T-helper 17 cell (primary cell): Measurements from ENCODE around the gene PHGDH. TPM values are rescaled to one million over a fixed set of nuclear protein-coding genes. Genes with fewer than 3 reads are reported as not detected.
"Not testable (repeated sequence)": the region's sequence is repeated elsewhere in the genome, so short reads cannot be mapped to it uniquely, and the experiment has no call there.

ENCODE experiments used
- ATAC-seq: fragments of 150-1000 bp; cut with Tn5 transposase; 2 replicates; pipeline ENCODE4 v1.10.0; 2021; ENCODE audit warnings: mild to moderate bottlenecking, moderate library complexity
- DNase-seq, 3 donors: peaks; one replicate each; pipeline versions ENCODE4 v3.0.0 to v3.0.0-alpha.2; 2020 to 2021
- H3K9me3 ChIP-seq: one replicate; pipeline ENCODE4 v1.7.0; 2013; ENCODE audit warnings: low read length, mild to moderate bottlenecking; ENCODE audit not compliant: control insufficient read depth, poor library complexity, severe bottlenecking
- H3K27ac Mint-ChIP-seq: one replicate; pipeline ENCODE4 v1.8.0; 2022; ENCODE audit warnings: mild to moderate bottlenecking, moderate library complexity, mixed read lengths
- H3K27me3 Mint-ChIP-seq: one replicate; pipeline ENCODE4 v1.8.0; 2022; ENCODE audit warnings: mixed read lengths
- H3K36me3 Mint-ChIP-seq: one replicate; pipeline ENCODE4 v1.8.0; 2022; ENCODE audit warnings: low read depth, mixed read lengths
- H3K4me1 Mint-ChIP-seq: one replicate; pipeline ENCODE4 v1.8.0; 2022; ENCODE audit warnings: mild to moderate bottlenecking, mixed read lengths
- H3K4me3 Mint-ChIP-seq: one replicate; pipeline ENCODE4 v1.8.0; 2022; ENCODE audit warnings: mild to moderate bottlenecking, moderate library complexity, mixed read lengths
- total RNA-seq, 4 donors: library from RNA in 2 of 4; stranded (reverse) in 2 of 4; gene quantifications; one replicate each; pipeline ENCODE4 v1.2.3 and lab custom pipeline; 2022 to 2026

Gene PHGDH
- total RNA-seq, 2 donors from 2014 or later, result 1.2 to 2.5 TPM

- Mint-ChIP-seq H3K27me3 (peaks cover 57% of the 10 kb centered on the region), H3K4me1 (peaks cover 12% of the 10 kb centered on the region), H3K27ac (no peak overlapping the region), H3K4me3 (no peak overlapping the region), H3K36me3 (no peaks in the 10 kb centered on the region)
- no peaks in the 10 kb centered on the region for H3K9me3 ChIP-seq
- no peak for DNase-seq
- ATAC-seq, result no peak
Observed at GRCh38 chr1:119783354-119784185, 71.8 kb downstream of the PHGDH start.

GRCh38 chr1:119784191-119784781, 72.6 kb downstream of the PHGDH start:
- no peak for ATAC-seq
- peaks cover 58% of the 10 kb centered on the region for H3K27me3 Mint-ChIP-seq
- no peak overlapping the region for H3K4me3 Mint-ChIP-seq
- peaks cover 12% of the 10 kb centered on the region for H3K4me1 Mint-ChIP-seq
- H3K9me3 ChIP-seq, result no peaks in the 10 kb centered on the region
- H3K36me3 Mint-ChIP-seq, result no peaks in the 10 kb centered on the region
- no peak overlapping the region for H3K27ac Mint-ChIP-seq
- DNase-seq, result no peak

GRCh38 chr1:119786046-119786445, 74.3 kb downstream of the PHGDH start:
- not testable (repeated sequence) for H3K27ac Mint-ChIP-seq, H3K4me3 Mint-ChIP-seq, ATAC-seq, H3K9me3 ChIP-seq, H3K4me1 Mint-ChIP-seq, H3K36me3 Mint-ChIP-seq, DNase-seq
- H3K27me3 Mint-ChIP-seq, result peaks cover 54% of the 10 kb centered on the region

GRCh38 chr1:119786473-119787050, 74.8 kb downstream of the PHGDH start:
- not testable (repeated sequence) for H3K27ac Mint-ChIP-seq, ATAC-seq, H3K9me3 ChIP-seq, DNase-seq, H3K4me1 Mint-ChIP-seq, H3K36me3 Mint-ChIP-seq, H3K4me3 Mint-ChIP-seq
- H3K27me3 Mint-ChIP-seq, result peaks cover 55% of the 10 kb centered on the region

- DNase-seq (no peak), ATAC-seq (no peak)
- H3K27ac Mint-ChIP-seq, result no peak overlapping the region
- H3K4me3 Mint-ChIP-seq, result no peak overlapping the region
- no peaks in the 10 kb centered on the region for H3K9me3 ChIP-seq
- H3K27me3 Mint-ChIP-seq, result peaks cover 54% of the 10 kb centered on the region
- peaks cover 2% of the 10 kb centered on the region for H3K36me3 Mint-ChIP-seq
- peaks cover 8% of the 10 kb centered on the region for H3K4me1 Mint-ChIP-seq
Observed at GRCh38 chr1:119787776-119788175, 76.0 kb downstream of the PHGDH start.

GRCh38 chr1:119790451-119791198, 78.9 kb downstream of the PHGDH start:
- H3K27ac Mint-ChIP-seq, result no peak overlapping the region
- H3K4me1 Mint-ChIP-seq, result no peaks in the 10 kb centered on the region
- ATAC-seq, result no peak
- peaks cover 44% of the 10 kb centered on the region for H3K27me3 Mint-ChIP-seq
- H3K36me3 Mint-ChIP-seq, result peaks cover 2% of the 10 kb centered on the region
- no peak overlapping the region for H3K4me3 Mint-ChIP-seq
- DNase-seq, result no peak
- no peaks in the 10 kb centered on the region for H3K9me3 ChIP-seq

- peaks cover 2% of the 10 kb centered on the region for H3K36me3 Mint-ChIP-seq
- no peaks in the 10 kb centered on the region for H3K4me1 Mint-ChIP-seq
- H3K4me3 Mint-ChIP-seq, result no peak overlapping the region
- no peaks in the 10 kb centered on the region for H3K9me3 ChIP-seq
- H3K27me3 Mint-ChIP-seq, result peaks cover 39% of the 10 kb centered on the region
- ATAC-seq, result no peak
- no peak for DNase-seq
- H3K27ac Mint-ChIP-seq, result no peak overlapping the region
Observed at GRCh38 chr1:119791377-119791776, 79.6 kb downstream of the PHGDH start.

Other genes starting within 250 kb of the PHGDH start
- not detected for gene HSD3B1, start 204.7 kb upstream of the PHGDH start, total RNA-seq
- gene ZNF697, start 63.7 kb upstream of the PHGDH start, total RNA-seq, result under 1 TPM in 1 of 2 donors, not detected in 1; 0.15 TPM
- not detected for gene HMGCS2, start 57.0 kb downstream of the PHGDH start, total RNA-seq
- gene REG4, start 99.5 kb downstream of the PHGDH start, total RNA-seq, result under 1 TPM in 1 of 2 donors, not detected in 1; 0.42 TPM
- gene ADAM30, start 184.6 kb downstream of the PHGDH start, total RNA-seq, result not detected